ENCODE measurements around the gene REEP3.
"Not testable (repeated sequence)": the region's sequence is repeated elsewhere in the genome, so short reads cannot be mapped to it uniquely, and the experiment has no call there.

The REEP3 gene

GRCh38 chr10:63630085-63630930 is 109.1 kb downstream of the REEP3 start:
- peak; percentile 82 for DNase-seq (ENCODE audit: low spot score)

- no peak for DNase-seq (ENCODE audit: low spot score)
These were observed 109.9 kb downstream of the REEP3 start for GRCh38 chr10:63630931-63631680.

DNA sequence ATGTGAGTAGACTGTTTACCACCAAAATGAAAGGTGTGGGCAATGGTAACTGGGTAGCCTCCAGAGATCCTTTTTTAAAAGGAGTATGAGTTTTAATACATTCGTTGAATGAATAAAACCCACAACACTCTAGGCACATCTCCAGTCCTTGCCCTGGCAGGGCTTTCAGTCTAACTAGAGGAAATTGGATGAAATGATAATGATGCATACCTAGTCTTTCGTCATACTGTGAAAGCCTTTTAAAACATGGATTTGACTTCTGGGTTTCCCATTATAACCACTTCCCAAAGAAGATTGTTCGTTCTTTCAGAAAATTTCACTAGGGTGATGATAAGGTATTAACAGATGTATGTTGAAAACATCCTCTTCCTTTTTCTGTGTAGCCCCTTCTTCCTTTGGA is 110.8 kb downstream of the REEP3 start:
- no peak for DNase-seq (ENCODE audit: low spot score)

- DNase-seq (ENCODE audit: low spot score) = no peak
These were observed 112.7 kb downstream of the REEP3 start for GRCh38 chr10:63633677-63634487.

DNA sequence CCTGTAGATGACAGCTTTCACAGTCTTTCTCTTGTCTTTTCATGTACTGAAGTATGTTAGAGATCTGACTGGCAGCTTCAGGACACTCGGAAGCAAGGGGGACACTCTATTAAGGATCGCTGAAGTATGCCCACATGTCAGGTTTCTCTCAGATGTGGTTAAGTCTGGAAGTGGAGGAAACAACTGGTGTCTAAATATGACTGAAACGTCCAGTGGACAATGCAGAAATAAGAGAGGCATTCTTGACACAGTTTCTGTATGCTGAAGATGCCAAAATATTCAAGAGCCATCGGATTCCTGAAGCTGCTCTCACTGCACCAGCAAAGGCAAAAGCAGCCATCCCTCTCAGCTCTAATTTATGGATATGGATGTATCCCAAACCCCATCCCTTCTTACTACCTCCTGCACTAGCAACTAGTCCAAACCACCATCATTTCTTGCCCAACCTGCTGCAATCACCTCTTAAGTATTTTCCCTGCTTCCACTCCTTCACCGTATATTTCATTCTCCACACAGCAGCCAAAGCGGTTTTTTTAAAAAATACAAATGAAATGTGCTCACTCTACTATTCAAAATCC is 113.4 kb downstream of the REEP3 start:
- no peak for DNase-seq (ENCODE audit: low spot score)

- DNase-seq (ENCODE audit: low spot score) = no peak
These were observed 115.6 kb downstream of the REEP3 start for GRCh38 chr10:63636812-63637211.

GRCh38 chr10:63637901-63638327 is 116.7 kb downstream of the REEP3 start:
- no peak for DNase-seq (ENCODE audit: low spot score)

- DNase-seq (ENCODE audit: low spot score) = no peak
These were observed 120.2 kb downstream of the REEP3 start for GRCh38 chr10:63641366-63641765.

- no peak for DNase-seq (ENCODE audit: low spot score)
These were observed 120.6 kb downstream of the REEP3 start for GRCh38 chr10:63641799-63642198.

DNA sequence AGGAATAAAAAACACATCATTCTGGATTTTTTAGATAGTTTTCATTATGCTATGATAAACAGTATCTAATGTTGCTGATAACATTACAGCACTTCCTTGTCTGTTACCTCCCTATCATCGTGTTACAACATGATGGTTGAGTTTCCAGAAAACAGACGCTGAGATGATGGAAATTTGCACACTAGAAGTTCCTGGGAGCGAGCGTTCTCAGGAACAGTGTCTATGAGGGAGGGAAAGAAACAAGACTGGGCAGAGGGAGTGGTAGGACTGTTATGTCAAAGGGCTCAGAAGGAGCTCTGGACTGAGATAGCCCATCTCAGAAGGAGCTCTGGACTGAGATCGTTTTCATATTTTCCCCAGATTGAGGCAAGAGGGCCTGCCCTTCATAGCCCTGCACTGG is 121.6 kb downstream of the REEP3 start:
- no peak for DNase-seq (ENCODE audit: low spot score)

- DNase-seq (ENCODE audit: low spot score) = no peak
These were observed 123.4 kb downstream of the REEP3 start for GRCh38 chr10:63644418-63645142.

DNA sequence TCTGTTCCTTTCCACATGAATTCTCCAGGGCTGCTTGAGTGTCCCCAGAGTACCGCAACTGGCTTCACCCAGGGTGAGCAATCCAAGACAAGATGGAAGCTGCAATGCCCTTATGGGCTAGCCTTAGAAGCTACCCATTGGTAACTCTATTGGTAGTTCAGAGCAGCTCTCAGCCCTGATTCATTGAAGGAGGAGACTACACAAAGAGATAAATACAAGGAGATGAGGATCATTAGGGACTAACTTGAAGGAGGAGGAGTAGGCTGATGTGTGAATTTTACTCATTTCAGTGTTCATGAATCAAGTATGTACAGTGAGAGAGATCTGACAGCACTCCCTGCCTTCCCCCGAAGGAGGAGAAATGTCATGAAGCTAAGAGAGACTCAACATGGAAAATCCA is 124.0 kb downstream of the REEP3 start:
- DNase-seq (ENCODE audit: low spot score) = no peak

- no peak for DNase-seq (ENCODE audit: low spot score)
These were observed 125.3 kb downstream of the REEP3 start for GRCh38 chr10:63646491-63646890.

DNA sequence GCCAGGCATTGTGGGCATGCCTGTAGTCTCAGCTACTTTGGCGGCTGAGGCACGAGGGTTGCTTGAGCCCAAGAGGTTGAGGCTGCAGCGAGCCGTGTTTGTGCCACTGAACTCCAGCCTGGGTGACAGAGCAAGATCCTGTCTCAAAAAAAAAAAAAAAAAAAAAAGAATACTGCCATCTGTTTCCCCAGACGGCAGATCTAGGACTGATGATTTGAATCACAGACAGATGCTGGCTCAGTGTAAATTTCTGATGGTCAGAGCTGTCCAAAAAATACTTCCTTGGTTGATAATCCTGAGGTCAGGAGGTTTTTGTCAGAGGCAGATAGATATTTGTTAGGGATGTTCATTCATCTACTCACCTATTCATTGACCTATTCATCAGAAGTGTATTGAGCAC is 130.7 kb downstream of the REEP3 start:
- DNase-seq (ENCODE audit: low spot score) = no peak

DNA sequence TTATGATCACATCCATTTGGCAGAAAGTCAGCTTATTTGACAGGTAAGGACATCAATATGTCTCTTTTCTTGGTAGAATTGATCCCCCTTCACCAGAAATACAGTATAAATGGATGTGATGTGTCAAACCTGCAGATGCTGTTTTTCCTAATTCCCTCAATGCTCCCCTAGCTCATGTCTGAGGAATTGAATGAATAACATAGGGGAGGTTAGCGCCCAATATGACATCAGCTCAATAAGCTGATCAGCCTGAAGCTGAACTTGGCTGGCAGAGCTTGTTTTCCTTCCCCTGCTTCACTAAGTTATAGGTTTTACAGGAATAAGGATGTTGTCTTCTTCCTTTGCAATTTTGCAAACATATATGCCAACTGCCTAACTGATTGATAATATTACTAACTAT is 132.5 kb downstream of the REEP3 start:
- no peak for DNase-seq (ENCODE audit: low spot score)

DNA sequence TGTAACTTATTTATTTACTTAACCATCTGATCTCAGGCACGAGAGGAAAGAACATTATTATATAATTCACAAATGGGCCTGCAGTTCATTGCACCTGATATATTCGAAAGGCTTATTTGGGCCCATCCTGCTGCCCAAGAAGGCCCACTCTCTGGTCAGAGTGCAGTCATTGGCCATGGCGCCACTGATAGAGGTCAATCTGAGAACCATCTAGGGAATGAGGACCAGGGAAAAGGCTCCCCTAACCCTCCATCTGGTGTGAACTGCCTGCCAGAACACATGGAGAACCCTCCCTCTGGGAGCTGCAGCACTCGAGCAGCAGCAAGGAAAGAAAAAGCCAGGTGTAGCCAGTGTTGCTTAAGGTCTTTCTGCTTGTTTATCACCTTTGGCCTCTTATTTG is 136.6 kb downstream of the REEP3 start:
- DNase-seq (ENCODE audit: low spot score) = no peak

DNA sequence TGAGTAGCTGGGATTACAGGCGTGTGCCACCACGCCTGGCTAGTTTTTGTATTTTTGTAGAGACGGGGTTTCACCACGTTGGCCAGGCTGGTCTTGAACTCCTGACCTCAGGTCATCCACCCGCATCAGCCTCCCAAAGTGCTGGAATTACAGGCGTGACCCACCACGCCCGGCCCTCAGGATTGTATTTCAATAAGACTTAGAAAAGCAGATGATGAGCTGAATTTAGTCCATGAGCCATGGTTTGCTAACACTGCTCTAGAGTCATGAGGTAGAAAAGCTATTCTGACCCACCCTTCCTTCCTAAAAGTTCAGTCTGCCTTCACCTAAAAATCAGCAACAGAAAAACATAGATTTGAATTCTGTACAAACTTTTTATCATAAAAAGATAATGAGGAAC is 139.7 kb downstream of the REEP3 start:
- DNase-seq (ENCODE audit: low spot score) = not testable (repeated sequence)

- no peak for DNase-seq (ENCODE audit: low spot score)
These were observed 140.1 kb downstream of the REEP3 start for GRCh38 chr10:63661347-63661746.

GRCh38 chr10:63664341-63664885 is 143.2 kb downstream of the REEP3 start:
- no peak for DNase-seq (ENCODE audit: low spot score)

GRCh38 chr10:63665006-63665580 is 143.9 kb downstream of the REEP3 start:
- DNase-seq (ENCODE audit: low spot score) = not testable (repeated sequence)

DNA sequence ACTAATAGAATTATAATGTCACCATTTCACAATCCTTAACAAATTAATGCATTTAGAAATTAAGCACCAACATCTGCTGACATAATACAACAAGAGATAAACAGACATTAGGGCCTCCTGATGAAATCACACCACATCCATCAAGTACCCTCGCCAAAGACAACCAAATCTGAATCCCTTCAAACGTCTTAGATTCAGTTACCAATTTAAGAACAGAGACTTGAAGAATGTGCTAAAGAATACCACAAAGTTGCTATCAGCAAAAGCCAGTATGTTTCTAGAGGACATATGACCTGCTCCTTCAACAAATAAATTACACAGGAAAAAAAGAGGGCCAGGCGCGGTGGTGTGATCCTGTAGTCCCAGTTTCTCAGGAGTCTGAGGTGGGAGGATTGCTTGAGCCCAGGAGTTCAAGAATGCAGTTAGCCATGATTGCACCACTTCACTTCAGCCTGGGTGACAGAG is 144.5 kb downstream of the REEP3 start:
- DNase-seq (ENCODE audit: low spot score) = no peak
